Fibroblast of the aortic adventitia (primary cell): ENCODE data around the gene SYNJ2. TPM values are rescaled to one million over a fixed set of nuclear protein-coding genes. Genes with fewer than 3 reads are reported as not detected.

Experiments
- DNase-seq: peaks from one replicate; pipeline ENCODE4 v3.0.0-alpha.2; 2010; ENCODE audit warnings: low read depth
- H3K4me3 ChIP-seq: 2 replicates; pipeline ENCODE4 v1.5.1; 2011; ENCODE audit warnings: low read depth, mild to moderate bottlenecking, control low read depth, low read length, moderate library complexity
- total RNA-seq: library from RNA; depleted of rRNA; stranded (reverse); fragments of >200 nt; gene quantifications from 2 replicates; pipeline ENCODE4 v1.2.3, GENCODE V29; 2012; ENCODE audit warnings: low replicate concordance
- TF ChIP-seq, protein P1 (sequence below): IDR thresholded peaks from 2 replicates; pipeline ENCODE4 v1.5.1; 2011; ENCODE audit warnings: mild to moderate bottlenecking, low read length, control low read depth, inconsistent platforms; ENCODE audit not compliant: insufficient read depth

Gene SYNJ2
- total RNA-seq, 1 donor, result 73.6 TPM

DNA sequence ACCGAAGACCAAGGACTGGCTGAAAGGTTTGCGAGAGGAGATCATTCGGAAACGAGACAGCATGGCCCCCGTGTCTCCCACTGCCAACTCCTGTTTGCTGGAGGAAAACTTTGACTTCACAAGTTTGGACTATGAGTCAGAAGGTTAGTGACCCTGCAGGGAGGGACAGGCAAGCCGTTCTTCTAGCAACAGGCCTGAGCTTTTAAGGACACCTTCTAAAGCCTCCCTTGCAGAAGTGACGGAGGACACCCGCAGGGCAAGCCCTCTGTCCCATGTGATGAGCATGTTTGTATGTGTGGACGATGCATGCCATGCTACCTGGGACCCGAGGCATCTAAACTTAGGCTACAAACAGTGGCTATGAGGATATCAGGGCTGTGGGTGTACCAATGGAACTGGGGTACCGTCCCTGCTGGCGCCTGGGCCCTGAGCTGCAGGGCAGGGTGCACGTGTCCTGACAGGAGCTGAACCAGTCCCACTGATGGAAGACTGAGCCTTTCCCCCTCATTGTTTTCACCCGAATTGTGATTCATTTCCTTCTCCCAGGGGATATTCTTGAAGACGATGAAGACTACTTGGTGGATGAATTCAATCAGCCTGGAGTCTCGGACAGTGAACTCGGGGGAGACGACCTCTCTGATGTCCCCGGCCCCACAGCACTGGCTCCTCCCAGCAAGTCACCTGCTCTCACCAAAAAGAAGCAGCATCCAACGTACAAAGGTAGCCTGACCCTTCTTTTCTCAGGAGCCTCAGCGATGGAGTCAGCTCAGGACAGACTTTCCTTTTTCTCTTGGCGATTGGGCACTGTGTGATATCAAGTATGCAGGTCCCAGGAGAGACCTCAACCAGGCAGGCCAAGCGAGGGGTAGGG lies 102.0 kb downstream of the SYNJ2 start:
- TF ChIP-seq, protein P1, sequence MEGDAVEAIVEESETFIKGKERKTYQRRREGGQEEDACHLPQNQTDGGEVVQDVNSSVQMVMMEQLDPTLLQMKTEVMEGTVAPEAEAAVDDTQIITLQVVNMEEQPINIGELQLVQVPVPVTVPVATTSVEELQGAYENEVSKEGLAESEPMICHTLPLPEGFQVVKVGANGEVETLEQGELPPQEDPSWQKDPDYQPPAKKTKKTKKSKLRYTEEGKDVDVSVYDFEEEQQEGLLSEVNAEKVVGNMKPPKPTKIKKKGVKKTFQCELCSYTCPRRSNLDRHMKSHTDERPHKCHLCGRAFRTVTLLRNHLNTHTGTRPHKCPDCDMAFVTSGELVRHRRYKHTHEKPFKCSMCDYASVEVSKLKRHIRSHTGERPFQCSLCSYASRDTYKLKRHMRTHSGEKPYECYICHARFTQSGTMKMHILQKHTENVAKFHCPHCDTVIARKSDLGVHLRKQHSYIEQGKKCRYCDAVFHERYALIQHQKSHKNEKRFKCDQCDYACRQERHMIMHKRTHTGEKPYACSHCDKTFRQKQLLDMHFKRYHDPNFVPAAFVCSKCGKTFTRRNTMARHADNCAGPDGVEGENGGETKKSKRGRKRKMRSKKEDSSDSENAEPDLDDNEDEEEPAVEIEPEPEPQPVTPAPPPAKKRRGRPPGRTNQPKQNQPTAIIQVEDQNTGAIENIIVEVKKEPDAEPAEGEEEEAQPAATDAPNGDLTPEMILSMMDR, result no peak
- DNase-seq, result no peak
- H3K4me3 ChIP-seq, result no peak overlapping the region

DNA sequence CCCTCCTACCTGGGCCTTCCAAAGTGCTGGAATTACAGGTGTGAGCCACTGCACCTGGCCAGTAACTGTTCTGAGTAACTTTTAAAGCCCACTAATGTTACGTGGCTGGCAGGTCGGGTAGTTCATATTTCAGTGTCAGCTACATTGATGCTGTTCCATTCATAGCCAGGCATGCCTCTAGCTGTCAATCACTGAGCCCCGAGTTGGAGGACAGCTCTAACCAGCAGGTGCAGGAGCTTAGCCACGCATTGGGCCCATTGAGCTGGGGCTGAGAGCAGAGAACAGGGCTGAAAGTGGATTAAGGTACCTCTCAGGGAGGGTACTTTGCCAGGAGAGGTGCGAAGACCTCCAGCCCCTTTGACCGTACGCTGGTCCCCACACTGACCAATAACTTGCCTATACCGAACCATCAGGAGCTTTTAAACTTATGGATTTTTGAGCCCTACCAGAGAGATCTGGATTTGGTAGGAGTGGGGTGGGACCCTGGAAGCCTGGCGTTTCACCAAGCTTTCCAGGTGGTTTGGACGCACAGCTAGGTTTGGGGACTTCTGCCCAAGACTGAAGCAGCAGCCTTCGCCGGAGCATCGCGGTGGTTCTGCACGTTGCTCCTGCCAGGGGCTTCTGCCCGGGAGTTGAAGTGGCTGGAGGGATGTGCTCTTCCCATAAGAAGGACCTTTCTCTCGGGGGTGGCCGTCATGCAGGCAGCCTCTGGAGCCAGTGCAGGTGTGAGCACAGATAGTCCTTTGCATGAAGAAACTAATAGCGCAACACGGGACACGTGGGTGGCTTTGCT lies 103.8 kb downstream of the SYNJ2 start:
- no peak overlapping the region for H3K4me3 ChIP-seq
- no peak for DNase-seq
- TF ChIP-seq, protein P1, result no peak

DNA sequence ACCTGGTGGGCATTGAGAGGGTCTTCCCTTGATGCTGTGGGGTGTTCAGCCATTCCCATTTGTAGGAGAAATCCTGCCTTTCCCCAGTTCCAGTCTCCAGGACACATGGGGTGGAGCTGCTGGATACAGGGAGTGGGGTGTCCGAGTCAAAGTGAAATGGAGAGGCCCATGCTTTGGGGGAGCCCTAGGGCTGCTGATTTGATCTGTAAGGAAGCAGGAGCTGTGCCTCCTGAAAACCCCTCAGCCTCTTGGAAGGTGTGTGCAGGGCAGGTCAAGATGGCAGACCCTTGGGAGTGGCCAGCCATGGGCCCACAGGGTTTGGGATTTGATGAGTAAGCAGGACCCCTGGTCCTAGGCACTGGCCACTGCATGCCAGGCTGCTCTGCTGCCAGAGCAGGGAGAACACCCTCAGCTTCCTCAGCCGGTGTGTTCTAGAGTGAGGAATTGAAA lies 104.4 kb downstream of the SYNJ2 start:
- DNase-seq, result no peak
- TF ChIP-seq, protein P1, result no peak
- no peak overlapping the region for H3K4me3 ChIP-seq

DNA sequence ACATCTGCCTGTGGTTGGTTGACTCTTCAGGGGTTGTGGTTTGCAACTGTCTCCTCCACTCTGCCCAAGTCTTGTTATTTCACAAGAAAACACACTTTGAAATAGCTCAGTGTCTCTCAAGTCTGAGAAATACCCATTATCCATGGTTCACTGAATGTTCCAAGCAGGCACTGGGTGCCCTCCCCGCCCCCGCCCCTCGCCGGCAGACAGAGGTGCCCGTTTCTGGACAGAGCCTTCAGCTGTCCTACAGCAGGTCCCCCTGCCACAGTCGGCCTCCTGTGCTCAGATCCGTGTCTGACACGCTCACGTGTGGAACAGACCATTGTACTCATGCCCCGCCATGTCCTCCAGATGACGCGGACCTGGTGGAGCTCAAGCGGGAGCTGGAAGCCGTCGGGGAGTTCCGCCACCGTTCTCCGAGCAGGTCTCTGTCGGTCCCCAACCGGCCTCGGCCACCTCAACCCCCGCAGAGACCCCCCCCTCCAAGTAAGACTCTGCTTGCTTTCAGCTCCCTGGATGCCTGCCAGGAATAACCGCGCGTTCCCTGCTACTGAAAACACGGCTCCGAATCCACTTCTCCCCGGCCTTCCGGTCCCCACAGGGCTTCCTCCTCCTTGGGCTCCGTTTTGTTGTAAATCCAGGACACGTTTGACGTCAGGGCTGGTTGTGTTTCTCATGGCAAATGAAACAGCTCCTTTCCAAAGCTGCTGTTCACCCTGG lies 105.0 kb downstream of the SYNJ2 start:
- TF ChIP-seq, protein P1, result no peak
- H3K4me3 ChIP-seq, result no peak overlapping the region
- DNase-seq, result peak; percentile 40

DNA sequence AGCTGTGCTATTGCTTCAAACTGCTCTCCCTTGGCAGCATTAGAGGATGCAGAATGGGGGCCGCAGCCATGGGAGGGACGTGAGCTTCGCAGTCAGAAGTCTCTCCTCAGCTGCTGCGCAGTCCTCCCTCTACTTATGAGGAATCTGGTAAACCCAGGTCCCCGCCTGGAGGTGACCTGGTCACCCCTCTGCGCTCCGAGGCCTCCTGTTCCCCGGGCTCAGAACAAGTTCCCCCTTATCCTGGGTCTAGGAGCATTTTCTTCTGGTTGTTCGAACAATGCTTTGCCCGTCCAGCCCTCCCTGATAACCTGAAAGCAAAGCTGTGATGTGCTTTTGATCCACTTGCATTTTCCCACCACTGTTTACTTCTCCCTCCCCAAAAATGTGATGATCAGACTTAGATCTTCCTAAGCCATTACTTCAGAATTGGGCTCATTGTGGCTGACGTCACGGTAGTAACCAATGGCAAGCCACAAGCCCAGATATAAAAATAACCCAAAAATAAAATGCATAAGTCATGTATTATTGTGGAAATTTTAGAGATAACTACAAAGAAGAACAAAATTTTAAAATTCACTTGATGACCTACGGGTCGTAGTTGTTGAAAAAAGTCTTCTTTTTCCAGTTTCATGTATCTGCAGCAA lies 105.7 kb downstream of the SYNJ2 start:
- TF ChIP-seq, protein P1, result no peak
- no peak for DNase-seq
- no peak overlapping the region for H3K4me3 ChIP-seq

DNA sequence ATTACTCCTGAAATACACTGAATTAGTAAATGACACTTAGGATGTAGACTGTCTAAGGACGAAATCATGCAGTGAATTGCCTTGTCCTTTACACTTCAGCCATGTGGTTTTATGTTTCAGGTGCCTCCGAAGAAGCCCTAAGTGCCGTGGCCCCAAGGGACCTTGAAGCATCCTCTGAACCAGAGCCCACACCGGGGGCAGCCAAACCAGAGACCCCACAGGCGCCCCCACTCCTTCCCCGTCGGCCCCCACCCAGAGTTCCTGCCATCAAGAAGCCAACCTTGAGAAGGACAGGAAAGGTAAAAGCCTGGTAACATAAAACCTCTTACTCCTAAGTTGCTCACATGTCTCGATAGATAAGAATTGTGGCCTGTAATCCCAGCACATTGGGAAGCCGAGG lies 111.1 kb downstream of the SYNJ2 start:
- TF ChIP-seq, protein P1, result no peak
- DNase-seq, result no peak
- no peak overlapping the region for H3K4me3 ChIP-seq
